Stimulated activated CD4-positive, alpha-beta T cell treated with anti-CD3 and anti-CD28 coated beads, Interleukin-1b, Interleukin-23, amount 100 ng/mL, for 4 hours (primary cell): ENCODE measurements around the gene ANKRD34A.
"Not testable (repeated sequence)": the region's sequence is repeated elsewhere in the genome, so short reads cannot be mapped to it uniquely, and the experiment has no call there.

Source experiments
- DNase-seq, 2 donors: peaks; one replicate each; pipeline ENCODE4 v3.0.0-alpha.2; 2020; ENCODE audit warnings: low read depth in 2 of 2

Gene ANKRD34A

DNA sequence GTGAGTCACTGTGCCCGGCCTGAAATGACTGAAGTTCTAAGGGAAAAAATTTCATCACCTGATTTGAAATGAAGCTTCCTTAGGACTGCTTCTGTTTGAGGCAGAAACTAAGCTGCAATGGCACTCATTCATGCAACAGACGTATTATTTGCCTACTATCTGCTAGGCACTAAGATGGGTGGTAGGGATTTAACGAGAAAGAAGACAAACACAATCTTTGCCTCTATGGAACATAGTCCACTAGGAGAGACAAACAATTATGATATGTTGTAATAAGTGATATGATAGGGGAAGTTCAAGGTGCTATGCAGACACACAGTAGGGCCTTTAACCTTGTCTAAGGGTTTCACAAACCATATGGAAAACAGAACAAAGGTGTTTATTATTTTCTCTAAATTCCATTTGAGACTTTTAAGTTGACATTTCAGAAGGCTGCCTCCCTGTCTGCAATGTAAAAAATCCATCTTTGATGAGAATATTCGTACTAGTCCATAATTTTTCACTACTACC is 17.8 kb downstream of the ANKRD34A start:
- DNase-seq, result no peak

DNA sequence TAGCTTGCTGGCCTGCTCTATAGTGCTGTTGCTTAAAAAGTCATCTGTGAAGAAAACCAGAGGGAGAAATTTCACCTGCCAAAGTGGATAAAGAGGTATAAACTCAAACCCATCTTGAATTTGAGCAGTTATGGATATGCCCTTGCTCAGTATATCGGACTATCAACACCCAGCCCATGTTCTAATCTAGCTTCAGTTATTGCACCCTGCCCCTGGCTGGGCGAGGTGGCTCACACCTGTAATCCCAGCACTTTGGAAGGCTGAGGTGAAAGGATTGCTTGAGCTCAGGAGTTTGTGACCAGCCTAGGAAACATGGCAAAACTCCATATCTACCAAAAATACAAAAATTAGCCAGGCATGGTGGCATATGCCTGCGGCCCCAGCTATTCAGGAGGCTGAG is 19.8 kb downstream of the ANKRD34A start:
- DNase-seq, result no peak

- DNase-seq, result no peak
Observed at GRCh38 chr1:145942871-145943270, 21.5 kb downstream of the ANKRD34A start.

GRCh38 chr1:145942405-145942804 is 22.0 kb downstream of the ANKRD34A start:
- no peak for DNase-seq

DNA sequence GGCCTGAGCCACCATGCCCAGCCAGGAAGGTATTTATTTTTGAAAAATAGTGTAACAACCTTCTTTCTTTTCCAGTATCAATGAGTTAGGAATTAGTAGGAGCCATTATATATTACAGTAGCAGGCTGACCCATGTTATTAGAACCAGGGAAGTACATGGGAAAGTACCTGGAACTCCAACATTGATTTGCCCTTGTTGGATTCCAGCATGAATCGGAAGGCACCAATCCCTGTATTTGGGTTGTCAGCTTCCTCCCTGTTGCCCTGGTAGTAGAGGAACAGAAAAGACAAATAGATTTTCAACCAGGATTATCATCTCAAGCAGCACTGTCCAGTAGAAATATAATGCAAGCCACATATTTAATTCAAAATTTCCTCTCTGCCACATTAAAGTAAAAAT is 26.9 kb downstream of the ANKRD34A start:
- DNase-seq, result no peak

- DNase-seq, result no peak
Observed at GRCh38 chr1:145936247-145936646, 28.1 kb downstream of the ANKRD34A start.

GRCh38 chr1:145935708-145936107 is 28.7 kb downstream of the ANKRD34A start:
- no peak for DNase-seq

DNA sequence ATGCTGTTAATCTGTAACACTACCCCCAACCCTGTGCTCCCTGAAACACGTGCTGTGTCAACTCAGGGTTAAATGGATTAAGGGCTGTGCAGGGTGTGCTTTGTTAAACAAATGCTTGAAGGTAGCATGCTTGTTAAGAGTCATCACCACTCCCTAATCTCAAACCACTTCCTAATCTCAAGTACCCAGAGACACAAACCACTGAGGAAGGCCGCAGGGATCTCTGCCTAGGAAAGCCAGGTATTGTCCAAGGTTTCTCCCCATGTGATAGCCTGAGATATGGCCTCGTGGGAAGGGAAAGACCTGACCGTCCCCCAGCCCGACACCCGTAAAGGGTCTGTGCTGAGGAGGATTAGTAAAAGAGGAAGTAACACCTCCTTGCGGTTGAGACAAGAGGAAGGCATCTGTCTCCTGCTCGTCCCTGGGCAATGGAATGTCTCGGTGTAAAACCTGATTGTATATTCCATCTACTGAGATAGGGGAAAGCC is 31.8 kb downstream of the ANKRD34A start:
- not testable (repeated sequence) for DNase-seq

- no peak for DNase-seq
Observed at GRCh38 chr1:145927916-145928643, 36.3 kb downstream of the ANKRD34A start.

- peak; percentile 74 to 87 for DNase-seq
Observed at GRCh38 chr1:145927063-145927886, 37.1 kb downstream of the ANKRD34A start, which contains the start of gene RBM8A. Gene RBM8A (minus strand): TSS chr1:145927484. CDS start chr1:145927426, 58 bp downstream.

GRCh38 chr1:145926686-145927062 is 37.7 kb downstream of the ANKRD34A start:
- DNase-seq, result peak; percentile 35 to 37

DNA sequence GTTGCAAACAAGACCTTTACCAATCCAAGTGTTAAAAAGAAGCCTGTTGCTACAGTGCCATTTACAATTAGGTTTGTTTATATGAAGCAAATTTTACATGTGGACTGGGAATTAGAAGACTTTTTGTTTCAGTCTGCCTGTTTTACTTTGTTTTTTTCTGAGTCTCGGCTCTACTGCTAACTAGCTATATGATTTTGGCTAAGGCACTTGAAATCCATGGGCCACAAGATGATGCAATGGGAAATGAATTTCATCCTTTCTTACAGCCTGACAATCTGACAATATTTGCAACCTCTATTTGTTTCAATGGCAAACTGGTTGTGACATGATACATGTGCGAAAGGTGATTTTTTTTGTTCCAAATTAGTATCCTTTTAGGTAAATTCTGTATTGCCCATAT is 42.1 kb downstream of the ANKRD34A start:
- DNase-seq, result no peak

- DNase-seq, result not testable (repeated sequence)
Observed at GRCh38 chr1:145920297-145920696, 44.1 kb downstream of the ANKRD34A start.

DNA sequence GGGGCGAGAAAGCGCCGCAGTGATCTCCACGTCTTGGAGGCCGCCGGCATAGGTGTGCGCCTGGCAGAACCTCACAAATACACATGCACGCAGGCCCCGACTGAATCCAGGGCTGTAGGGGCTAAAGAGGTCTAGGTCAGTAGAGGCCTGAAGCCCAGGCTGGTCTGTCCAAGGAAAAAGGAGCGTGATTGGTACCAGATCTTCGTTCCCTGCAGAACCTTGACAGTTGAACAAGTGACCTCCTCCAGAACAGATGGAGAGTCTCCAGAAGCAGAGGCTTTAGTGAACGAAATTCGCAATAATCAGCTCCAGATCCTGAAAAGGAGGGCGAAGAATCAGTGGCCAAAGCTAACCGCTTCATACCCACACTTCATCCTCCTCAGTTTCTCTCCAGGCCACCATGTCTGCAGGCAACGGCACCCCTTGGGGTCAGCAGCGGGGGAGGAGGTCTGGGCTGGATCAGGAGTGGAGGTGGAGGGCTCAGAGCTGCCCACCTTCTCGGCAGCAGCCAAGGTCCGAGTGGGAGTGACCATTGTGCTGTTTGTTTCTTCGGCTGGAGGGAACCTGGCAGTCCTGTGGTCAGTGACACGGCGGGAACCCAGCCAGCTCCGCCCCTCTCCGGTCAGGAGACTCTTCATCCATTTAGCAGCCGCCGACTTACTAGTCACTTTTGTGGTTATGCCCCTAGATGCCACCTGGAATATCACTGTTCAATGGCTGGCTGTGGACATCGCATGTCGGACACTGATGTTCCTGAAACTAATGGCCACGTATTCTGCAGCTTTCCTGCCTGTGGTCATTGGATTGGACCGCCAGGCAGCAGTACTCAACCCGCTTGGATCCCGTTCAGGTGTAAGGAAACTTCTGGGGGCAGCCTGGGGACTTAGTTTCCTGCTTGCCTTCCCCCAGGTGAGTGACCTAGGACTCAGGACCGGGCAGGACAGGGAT is 45.1 kb downstream of the ANKRD34A start:
- no peak for DNase-seq

GRCh38 chr1:145918144-145918991 is 46.0 kb downstream of the ANKRD34A start, which contains the start of gene PEX11B:
Gene PEX11B (minus strand): TSS chr1:145918717. CDS start chr1:145918688, 29 bp downstream.
- DNase-seq, result peak; percentile 86 to 89

DNA sequence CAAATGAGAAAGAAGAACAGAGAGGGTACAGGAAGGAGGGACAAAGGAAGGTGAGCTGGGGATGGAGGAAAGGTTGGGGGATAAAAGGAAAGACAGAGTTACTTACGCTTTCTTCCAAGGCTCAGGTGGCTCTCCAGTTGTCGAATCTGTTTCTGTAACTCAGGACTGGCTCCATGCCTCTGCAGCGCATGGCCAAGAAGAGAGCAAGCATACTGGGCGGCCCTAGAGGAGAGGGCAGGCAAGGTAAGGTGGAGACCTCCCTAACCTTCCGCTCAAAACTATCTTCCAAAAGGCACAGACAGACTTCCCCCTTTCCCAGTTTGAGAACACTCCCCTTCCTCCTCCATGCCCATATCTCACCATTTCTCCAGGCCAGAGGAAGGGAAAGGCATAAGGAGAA is 46.8 kb downstream of the ANKRD34A start:
- DNase-seq, result no peak

DNA sequence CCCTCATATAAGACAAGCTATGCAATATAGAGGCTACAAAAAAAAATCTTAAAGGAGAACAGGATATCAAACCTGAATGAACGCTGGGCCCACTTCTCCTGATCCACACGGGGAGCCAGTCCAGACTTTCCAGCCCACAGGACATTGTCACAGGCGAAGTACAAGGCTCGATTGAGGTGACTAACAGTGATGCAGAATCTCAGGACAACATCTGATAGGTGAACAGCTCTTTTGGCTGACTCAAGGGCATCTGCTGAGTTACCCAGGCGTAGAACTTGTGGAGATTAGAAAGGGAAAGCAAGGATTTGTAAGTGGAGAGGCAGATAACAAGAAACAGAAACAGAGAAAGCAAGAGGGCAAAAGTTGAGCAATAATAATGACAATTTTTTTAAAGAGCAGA is 47.6 kb downstream of the ANKRD34A start:
- no peak for DNase-seq

DNA sequence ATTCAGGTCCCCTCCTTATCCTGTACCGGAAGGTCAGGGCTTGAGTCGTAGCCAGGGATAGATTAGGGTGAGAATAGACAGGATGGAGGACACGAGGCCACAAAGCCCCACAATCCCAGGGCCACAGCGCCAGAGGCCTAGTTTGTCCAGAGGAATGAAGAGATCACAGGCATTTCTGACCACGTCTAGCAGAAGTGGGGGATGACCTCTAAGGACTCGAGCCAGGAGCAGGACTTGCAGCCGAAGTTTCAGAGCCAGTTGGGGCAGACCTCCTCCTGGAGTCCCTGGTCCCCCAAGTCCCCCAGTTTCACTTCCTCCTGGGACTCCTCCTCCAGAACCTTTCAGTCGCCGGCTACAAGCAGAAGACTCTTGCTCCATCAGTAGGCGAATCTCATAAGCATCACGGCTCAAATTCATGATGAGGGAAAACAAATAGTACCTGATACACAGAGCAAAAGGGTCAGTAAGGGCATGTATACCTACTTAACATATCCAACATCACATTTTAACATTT is 52.2 kb downstream of the ANKRD34A start:
- DNase-seq, result no peak
